GM21447 (cell line): ENCODE data around the gene ABTB2.

Experiments
- ATAC-seq: cut with Tn5 transposase; IDR thresholded peaks from one replicate; pipeline ENCODE4 v1.9.1; 2021; ENCODE audit not compliant: unreplicated experiment

The ABTB2 gene

DNA sequence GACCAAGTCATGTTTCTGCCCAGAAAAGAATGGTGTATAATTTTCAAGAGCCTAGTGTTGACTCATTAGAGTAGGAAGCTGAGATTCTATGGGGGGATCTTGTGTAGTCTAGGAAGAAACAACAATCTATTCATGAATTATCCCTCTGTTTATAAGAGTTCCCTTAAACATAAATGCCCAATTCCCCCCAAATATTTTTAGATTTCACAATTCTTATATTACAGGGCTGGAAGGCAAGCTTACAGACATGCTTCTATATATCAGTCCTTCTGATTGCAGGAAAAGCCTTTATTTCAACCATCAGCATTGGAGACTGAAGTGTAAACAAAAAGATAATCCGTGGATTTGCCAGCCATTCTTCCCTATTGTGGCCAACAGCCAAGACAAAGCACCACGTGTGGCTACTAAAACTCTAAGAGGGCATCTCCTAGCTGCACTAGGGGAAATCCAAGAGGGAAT lies 181.0 kb downstream of the ABTB2 start:
- no peak for ATAC-seq

DNA sequence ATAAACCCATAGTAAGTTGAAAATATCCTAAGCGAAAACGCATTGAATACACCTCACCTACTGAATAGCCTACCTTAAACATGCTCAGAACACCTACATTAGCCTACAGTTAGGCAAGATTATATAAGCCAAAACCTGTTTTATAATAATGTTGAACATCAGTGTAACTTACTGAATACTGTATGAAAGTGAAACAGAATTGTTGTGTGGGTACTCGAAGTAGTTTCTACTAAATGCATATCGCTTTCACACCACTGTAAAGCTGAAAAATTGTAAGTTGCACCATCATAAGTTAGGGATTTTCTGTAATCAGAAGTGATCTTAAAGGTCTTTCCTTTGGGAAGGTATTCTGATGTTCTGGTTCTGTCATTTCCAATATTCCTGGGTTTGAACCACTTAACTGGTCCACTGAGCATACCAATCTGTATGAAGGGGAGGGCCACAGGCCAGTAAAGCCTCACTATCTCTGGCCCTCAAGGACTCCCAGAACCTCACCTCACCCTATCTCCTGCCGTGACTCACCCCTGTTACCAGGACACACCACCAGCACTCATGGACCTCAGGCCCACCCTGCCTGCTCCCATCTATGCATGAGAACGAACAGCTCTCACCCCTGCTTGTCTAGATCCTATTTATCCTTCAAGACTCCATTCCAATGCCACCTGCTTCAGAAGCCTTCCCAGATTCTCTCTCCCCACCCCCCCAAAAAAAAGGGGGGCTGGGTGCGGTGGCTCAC lies 182.4 kb downstream of the ABTB2 start:
- ATAC-seq = peak; percentile 42

DNA sequence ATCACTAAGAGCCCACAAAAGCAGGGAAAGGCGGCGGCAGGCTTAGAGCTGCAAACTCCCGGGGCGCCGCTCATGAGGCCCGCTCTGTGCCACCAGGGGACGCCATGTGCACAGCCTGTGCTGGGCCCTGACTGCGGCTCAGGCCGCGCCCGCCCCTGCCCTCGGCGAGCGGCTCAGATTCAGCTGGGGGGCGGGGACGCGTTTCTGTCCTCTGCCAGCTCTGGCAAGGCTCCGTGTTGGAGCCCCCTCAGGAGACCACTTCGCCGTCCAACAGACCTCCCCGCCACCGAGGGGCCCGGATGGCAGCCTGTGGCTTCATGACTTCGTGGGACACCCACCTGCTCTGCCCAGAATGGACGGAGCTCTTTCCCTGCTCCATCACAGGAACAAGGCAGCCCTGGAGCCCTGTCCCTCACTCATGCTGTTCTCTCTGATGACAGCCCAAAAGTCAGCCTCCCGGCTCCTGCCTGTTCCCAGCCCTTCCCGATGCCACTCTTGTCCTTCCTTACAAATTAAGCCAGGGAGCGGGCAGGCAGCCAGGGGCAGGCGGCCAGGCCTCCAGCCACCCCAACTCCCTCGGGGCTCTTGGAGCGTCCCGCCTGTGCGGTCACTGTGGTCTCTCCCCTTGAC lies 183.3 kb downstream of the ABTB2 start:
- ATAC-seq = peak; percentile 72

DNA sequence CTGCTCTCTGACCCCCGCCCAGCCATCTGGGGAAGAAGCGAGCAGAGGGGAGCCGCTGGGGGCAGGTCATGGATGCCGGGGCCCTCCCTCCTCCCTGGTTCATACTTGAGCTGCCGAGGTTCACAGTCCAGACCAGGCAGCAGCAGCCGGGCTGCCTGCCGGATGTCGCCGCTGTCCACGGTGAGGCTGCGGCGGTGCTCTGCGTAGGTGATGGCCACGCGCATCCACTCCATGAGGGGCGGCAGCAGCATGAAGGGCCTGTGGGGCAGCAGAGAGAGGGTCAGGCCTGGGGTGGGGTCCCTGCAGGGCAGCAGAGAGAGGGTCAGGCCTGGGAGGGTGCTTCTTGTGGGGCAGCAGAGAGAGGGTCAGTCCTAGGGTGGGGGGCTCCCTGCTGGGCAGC lies 184.8 kb downstream of the ABTB2 start:
- no peak for ATAC-seq

DNA sequence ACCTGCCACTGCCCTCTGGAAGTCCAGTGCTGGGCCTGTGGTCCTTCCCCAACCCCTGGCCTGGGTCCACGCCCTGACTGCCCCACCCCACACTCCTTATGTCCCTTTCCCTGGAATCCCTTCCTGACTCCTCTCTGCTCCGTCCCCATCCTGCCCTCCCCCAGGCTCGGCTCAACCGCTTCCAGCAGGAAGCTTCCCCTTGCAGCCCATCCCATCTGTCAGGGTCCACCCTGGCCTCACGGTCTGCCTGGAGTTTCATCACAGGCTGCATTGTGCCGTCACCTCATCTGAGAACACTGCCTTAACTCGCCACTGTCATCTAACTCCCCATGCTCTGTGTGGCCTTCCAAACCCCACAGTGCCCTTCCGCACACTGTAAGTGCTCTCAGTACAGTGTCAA lies 188.1 kb downstream of the ABTB2 start:
- no peak for ATAC-seq

DNA sequence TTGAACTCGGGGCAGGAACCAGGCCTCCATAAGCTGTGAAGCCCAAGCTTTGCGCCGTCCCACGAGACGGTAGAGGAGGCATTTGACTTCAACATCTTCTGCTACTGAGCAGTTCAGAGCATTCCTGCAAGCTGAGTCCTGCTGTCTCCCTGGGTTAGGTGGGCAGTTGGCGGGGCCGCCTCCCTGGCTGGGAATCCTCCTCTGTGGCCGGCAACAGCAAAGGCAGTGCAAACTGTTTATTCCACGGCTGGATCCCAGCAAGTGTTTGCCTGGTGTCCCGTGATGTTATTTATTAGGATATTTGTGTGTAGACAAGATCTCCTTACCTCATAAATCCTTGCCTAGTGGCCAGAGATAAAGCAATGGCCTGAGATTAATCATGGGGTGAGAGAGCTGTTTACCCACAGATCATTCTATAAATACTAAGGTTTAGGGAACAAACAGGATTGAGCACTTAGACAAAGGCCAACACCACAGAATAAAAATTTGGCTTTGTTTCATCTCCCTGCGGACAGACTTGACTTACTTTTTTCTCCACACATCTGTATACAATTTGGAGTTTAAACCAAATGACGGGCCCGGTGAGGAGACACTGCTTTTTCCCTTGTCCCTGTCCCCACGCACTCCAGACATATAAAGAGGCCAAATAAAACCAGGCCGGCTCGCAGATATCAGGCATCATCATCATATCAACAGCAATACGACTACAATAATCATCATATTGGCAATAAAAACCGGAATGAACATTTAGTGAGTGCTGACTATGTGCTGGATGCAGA lies 189.0 kb downstream of the ABTB2 start:
- ATAC-seq = no peak

DNA sequence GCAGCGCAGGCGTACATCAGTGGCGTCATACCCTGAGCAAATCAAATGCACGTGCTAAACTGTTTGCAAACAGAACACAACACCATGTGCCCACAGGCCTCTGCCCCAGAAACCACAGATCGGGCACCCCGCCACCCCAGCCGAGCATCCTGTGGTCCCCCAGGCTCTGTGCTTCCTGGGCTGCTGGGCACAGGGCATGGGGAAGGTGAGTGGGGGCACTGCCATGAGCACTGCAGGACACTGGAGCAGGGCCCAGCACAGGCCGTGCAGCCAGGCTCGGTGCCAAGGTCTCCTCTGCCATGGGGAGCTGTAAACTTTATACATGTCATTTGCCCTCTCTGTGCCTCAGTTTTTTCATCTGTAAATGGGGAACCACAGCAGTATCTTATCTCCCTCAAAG lies 189.8 kb downstream of the ABTB2 start:
- ATAC-seq = no peak

DNA sequence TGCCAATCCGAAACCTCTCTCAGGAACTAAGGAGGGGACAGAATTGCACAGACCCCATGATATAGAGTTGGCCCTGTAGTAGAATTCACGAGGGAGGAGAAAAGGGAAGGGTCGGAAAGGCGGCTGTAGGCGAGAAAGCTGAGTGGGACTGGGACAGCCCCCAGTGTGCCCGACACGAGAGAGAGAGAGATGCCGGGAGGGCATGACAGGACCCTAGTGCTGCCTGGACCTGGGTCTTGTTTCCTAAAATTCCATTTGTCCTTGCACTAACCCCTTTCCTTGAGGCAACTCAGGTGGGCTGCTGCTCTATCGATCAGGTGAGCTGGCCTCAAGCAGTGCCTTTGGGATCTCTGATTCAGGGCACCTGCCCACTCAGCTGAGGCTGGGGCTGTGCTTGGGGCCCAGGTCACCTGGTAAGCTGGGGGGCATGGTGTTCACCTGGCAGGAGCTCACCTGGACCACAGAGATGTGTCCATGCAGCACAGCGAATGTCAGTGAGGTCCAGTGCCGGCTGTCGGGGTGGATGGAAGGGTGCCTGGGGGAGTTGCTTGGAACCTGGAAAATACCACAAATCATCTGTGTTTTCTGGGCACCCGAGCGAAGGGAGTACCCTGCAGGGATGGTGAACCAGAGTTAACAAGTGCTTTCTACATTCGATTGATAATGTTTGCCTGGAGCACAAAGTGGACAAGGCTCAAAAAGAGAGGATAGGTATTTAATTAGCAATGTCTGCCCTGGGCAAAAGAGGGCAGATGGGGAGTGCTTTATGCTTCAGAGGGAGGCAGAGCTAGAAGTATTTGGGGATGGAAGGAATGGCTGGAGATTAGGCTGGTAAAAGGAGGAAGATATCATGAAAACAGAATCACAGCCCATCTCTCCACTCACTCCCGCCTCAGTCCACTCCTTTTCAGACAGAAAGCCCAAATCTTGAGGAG lies 190.7 kb downstream of the ABTB2 start:
- ATAC-seq = no peak

DNA sequence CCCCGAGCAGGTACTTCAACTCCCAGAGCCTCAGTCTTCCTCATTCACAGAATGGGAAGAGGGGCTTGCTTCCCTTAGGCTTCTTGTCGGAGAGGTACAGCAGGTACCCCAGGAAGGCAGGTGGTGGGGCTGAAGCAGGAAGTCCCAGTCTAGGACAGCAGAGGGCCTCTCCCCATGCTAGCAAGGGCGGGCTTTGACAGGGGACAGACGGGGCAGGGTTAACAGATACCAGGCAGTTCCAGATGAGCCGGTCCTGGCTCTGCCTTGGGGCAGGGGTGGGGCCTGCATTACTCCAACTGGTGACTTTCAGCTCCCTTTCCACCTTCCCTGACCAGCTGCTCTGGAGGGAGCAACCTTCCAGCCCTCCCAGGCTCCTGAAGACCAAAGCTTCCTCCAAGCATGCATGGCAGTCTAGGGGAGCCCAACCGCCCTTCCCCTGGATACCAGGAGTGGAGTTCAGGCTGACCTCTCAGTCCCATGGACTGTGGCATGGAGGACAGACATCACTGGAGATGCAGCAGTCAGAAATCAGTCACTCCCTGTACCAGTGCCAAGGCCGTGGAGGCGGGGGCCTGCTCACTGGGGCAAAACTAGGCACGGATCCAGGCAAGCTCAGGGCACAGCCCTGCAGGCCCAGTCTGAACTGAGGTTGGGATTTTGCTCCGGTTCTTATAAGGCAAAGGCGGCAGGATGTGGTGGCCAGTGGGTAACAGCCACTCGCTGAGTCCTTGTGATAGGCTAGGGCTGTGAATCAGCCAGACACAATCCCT lies 191.8 kb downstream of the ABTB2 start:
- ATAC-seq = no peak

DNA sequence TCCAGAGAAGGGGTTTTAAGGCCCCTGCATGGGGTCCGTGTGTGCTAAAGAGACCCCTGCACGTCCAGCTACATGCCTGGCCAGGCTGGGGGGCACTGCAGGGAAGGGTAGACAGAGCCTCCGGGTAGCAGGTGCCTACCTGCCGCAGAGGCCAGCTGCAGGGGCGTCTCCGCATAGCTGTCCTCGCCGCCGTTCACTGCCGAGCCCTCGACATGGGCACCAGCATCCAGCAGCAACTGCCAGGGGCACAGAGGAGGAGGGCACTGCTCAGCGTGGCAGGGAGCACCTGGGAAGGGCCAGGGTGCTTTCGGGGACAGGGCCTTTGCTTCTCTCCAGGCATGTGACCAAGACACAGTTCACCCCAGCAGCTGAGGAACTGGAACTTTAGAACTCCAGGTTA lies 192.7 kb downstream of the ABTB2 start:
- no peak for ATAC-seq

DNA sequence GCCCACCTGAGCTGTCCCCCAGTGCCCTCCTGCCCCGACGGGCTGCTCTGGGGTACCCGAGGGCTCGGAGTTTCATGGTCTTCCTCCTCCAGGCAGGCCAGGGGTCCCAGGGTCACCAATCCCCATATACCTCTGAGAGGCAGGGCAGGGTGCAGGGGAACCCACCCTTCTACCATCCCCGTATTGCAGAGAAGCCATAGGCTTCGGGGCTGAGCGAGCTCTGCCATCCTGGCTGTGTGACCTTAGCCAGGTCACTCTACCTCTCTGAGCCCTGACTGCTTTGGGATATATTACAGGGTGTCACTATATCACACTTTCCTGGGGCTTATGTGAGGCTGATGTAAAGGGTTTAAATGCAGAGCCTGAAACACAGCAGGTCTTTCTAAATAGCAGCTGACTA lies 195.0 kb downstream of the ABTB2 start:
- ATAC-seq = no peak

DNA sequence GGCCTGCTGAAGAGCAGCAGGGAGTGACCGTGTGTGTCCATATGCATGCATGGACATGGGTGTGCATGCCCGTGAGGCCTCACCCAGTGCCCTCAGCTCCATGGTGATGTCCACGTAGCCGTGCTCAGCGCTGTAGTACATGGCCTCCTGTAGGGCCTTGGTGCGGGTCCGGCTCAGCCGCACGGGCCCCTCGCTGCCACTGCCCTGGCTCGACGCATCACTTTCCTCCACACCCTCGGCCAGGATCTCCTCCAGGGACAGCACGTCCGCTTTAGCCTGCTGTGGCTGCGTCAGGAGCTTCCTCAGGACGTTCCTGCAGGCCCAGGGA lies 195.4 kb downstream of the ABTB2 start:
- ATAC-seq = no peak

DNA sequence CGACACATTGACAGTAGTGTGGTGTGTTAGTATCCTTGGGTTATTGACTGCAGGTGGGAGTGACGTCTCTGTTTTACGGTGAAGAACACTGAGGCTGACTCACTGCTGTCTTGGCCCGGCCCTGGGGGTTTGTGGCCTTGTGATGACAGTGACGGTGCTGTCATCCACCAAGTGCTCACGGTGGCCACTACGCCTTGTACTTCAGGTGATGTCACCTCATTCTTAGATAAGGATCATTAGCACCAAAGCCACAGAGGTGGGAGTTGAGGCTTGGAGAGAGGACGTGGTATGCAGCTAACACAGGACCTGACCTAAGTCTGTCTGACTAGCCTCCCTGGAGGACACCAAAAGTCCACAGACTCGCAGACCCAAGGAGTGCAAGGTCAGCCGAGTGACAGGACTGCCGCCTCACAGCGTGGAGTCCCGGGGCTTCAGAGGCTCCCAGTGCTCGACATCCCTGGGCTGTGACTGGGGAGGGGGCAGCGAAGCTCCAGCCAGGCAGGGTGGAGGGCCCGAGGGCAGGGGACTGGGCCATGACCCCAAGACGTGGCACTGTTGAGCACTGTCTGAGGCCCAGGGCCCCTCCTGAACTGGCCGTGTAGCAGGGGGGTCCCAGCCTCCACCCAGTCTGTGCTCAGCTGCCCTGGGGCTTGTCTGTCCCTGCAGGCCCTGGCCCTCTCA lies 195.9 kb downstream of the ABTB2 start:
- ATAC-seq = no peak

DNA sequence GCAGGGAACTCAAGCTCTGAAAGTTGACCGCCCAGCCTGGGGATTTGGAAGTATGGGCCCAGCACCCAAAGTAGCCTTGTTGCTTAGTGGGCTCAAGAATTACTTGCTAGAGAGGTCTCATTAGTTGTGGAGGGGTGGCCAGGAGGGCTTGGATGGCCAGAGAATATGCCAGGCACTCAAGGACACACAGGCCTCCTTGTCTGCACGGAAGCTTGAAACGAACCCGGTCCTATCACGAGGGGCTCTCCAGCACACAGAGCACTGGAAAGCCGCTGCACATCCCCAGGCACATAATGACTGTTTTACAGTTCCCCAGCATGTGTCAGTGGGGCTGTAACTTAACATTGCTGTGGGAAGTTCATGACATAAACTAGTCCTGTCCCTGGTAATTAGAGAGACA lies 196.4 kb downstream of the ABTB2 start:
- ATAC-seq = no peak

DNA sequence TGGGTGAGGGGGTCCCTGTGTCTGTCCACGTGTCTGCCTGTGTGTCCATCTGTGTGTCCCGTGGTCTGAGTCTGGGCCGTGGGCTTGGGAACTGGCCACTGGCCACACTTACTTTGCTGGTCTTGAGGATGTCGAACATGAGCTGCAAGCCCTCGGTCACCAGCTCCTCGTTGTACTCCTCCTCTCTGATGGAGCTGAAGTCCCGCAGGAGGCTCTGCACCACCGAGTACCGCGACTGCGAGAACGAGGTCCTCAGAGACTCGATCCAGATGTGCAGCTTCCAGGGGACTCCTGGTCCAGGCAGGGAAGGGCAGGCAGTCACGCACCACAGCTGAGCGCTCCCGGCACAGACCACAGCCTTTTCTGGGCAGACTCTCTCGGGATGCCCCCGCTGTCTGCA lies 197.0 kb downstream of the ABTB2 start:
- no peak for ATAC-seq

DNA sequence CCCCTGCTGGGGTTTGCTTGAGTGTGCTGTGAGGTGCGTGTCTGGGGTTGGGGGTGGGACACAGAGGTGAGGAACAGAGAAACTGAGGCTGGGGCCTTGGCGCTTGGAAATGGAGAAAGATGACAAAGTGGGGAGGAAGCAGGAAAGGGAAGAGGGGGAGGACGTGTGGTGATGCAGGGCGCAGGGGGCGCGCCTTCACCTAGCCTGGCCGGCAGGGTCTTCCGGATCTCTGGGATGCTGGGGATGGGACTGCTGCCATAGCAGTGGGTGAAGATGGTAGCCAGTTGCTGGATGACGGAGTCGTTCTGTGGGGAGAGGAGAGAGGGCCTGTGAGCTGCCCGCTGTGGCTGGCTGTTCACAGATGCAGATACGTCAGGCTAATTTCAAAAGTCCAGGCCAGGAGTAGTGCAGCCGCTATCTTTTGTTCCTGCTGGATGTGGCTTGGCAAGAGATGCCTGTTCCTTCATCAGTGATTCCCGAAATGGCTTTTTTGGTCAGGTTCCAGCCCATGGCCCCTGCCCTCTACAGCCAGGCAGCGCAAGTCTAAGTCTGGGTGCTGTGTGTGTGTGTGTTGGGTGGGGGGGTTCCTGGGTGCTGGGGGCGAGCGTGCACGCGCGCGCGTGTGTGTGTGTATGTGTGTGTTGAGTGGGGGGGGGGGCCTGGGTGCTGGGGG lies 197.6 kb downstream of the ABTB2 start:
- no peak for ATAC-seq

DNA sequence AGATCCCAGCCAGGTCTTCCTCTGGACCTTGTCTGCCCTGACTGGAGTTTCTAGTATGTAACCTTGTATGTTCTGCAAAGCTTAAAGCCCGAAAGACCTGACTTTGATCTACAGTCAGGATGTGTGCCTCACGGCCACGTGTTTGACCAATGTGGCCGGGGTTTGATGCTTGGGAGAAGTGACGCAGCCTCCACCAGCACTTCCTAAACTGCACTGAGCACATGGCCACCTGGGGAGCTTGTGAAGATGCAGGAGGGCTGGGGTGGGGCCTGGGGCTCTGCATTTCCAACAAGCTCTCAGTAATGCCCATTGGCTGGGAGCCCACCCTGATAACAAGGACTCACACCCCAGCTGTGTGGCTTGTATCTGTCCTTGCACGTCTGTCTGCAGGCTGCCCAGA lies 199.1 kb downstream of the ABTB2 start:
- no peak for ATAC-seq

DNA sequence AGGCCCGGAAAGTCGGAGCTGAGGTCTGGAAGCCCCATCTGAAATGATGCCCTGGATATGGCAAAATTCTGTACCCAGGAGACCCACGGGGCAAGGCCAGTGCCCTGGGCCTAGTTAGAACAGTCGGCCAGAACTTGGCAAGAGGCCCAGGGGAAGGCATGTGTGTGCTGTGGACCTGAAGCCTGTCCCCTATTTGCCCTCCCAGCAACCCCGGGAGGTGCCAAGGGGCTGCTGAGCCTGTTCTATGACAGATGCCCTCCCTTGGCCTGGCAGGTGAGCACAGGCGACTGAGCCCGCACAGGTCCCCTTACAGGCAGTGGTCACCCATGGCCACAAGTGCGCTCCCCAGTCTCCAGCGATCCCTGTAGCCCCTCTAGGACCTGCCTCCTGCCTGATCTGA lies 200.6 kb downstream of the ABTB2 start:
- no peak for ATAC-seq

DNA sequence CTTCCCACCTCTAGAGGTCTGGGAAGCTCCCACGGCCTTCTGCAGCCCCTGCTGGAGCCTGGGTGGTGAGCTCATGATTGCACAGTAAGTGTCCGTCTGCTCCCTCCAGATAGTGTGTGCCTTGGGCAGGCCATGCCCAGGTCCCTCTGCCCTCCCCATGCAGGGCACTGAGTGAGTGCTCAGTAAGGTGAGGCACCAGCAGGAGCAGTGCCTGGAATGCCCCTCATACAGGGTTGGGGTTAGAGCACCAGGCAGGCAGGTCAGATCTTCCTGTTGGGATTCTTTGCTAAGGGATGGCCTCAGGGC lies 202.1 kb downstream of the ABTB2 start:
- no peak for ATAC-seq
